Activated CD8-positive, alpha-beta memory T cell treated with anti-CD3 and anti-CD28 coated beads for 36 hours (primary cell): ENCODE results near the gene CCL22. TPM values are rescaled to one million over a fixed set of nuclear protein-coding genes. Genes with fewer than 3 reads are reported as not detected.
"Not testable (repeated sequence)": the region's sequence is repeated elsewhere in the genome, so short reads cannot be mapped to it uniquely, and the experiment has no call there.

Experiments used
- CTCF ChIA-PET: fragments of 350-600 bp; sonication (Branson Sonifier 250); formaldehyde crosslinking; loops from one replicate; lab custom pipeline; 2021; ENCODE audit warnings: antibody characterized with exemption; lab: Charles Lee
- POLR2A ChIA-PET: fragments of 350-600 bp; sonication (Branson Sonifier 250); formaldehyde crosslinking; loops from one replicate; lab custom pipeline; 2021; ENCODE audit warnings: antibody characterized with exemption; lab: Charles Lee
- total RNA-seq, 2 experiments: library from RNA; stranded (reverse); gene quantifications; one replicate each; pipeline ENCODE4 v1.2.3, GENCODE V29; 2021

Gene CCL22
- total RNA-seq, 2 experiments from 2014 or later = 45.5 to 46.8 TPM

- POLR2A ChIA-PET = no interaction called here
- CTCF ChIA-PET = interaction anchor here (1.0 kb wide), 1 partner anchor 13 kb away, joined by 4 read pairs; no protein-coding TSS in a partner anchor
These were observed 14.7 kb downstream of the CCL22 start for GRCh38 chr16:57373117-57373947.

- ChIA-PET POLR2A (no interaction called here), CTCF (interaction anchor here (1.0 kb wide), 1 partner anchor 12 kb away, joined by 4 read pairs; no protein-coding TSS in a partner anchor)
These were observed 15.5 kb downstream of the CCL22 start for GRCh38 chr16:57374067-57374534.

GRCh38 chr16:57374925-57375465, 16.4 kb downstream of the CCL22 start:
- POLR2A ChIA-PET = not testable (repeated sequence)
- CTCF ChIA-PET = interaction anchor here (0.7 kb wide), 1 partner anchor 343 kb away, joined by 3 read pairs; no protein-coding TSS in a partner anchor

- POLR2A ChIA-PET = no interaction called here
- CTCF ChIA-PET = no interaction called here
These were observed 17.8 kb downstream of the CCL22 start for GRCh38 chr16:57376313-57376818.

- CTCF ChIA-PET = interaction anchor here (1.2 to 1.4 kb wide), 4 partner anchors 10 to 77 kb away, joined by 3 to 5 read pairs (median 4); no protein-coding TSS in a partner anchor
These were observed 18.7 kb downstream of the CCL22 start for GRCh38 chr16:57377080-57377841.

GRCh38 chr16:57379579-57379978, 21.0 kb downstream of the CCL22 start:
- ChIA-PET POLR2A (no interaction called here), CTCF (no interaction called here)

More at GRCh38 chr16:57377080-57377841, 18.7 kb downstream of the CCL22 start:
- POLR2A ChIA-PET = no interaction called here

GRCh38 chr16:57380671-57381462, 22.3 kb downstream of the CCL22 start:
- ChIA-PET CTCF (no interaction called here), POLR2A (no interaction called here)

- ChIA-PET POLR2A (interaction anchor here (0.6 kb wide), 1 partner anchor 35 kb away, joined by 3 read pairs; no protein-coding TSS in a partner anchor), CTCF (interaction anchor here (1.2 kb wide), 1 partner anchor 82 kb away, joined by 3 read pairs; no protein-coding TSS in a partner anchor)
These were observed 23.4 kb downstream of the CCL22 start for GRCh38 chr16:57381791-57382534.

- ChIA-PET POLR2A (no interaction called here), CTCF (interaction anchor here (1.2 kb wide), 1 partner anchor 82 kb away, joined by 3 read pairs; no protein-coding TSS in a partner anchor)
These were observed 24.1 kb downstream of the CCL22 start for GRCh38 chr16:57382535-57383275.

GRCh38 chr16:57383276-57384247, 25.0 kb downstream of the CCL22 start:
- ChIA-PET CTCF (interaction anchor here (1.2 kb wide), 1 partner anchor 83 kb away, joined by 3 read pairs; no protein-coding TSS in a partner anchor), POLR2A (no interaction called here)

- ChIA-PET CTCF (no interaction called here), POLR2A (no interaction called here)
These were observed 25.9 kb downstream of the CCL22 start for GRCh38 chr16:57384248-57385070.

GRCh38 chr16:57385083-57385482, 26.5 kb downstream of the CCL22 start:
- POLR2A ChIA-PET = no interaction called here
- CTCF ChIA-PET = interaction anchor here (1.7 kb wide), 1 partner anchor 11 kb away, joined by 4 read pairs; no protein-coding TSS in a partner anchor

- ChIA-PET CTCF (interaction anchor here (1.7 kb wide), 1 partner anchor 12 kb away, joined by 4 read pairs; no protein-coding TSS in a partner anchor), POLR2A (no interaction called here)
These were observed 27.9 kb downstream of the CCL22 start for GRCh38 chr16:57386381-57386951.

GRCh38 chr16:57387598-57388354, 29.2 kb downstream of the CCL22 start:
- CTCF ChIA-PET = interaction anchor here (0.6 to 1.0 kb wide), 2 partner anchors 10 to 88 kb away, joined by 3 to 4 read pairs; no protein-coding TSS in a partner anchor
- POLR2A ChIA-PET = no interaction called here
